Spleen (tissue), 11 donors: ENCODE measurements around the gene NEK9. TPM values are rescaled to one million over a fixed set of nuclear protein-coding genes. Genes with fewer than 3 reads are reported as not detected.

Experiments
- DNase-seq: peaks from one replicate; pipeline ENCODE4 v3.0.0-alpha.2; 2020
- H3K27ac ChIP-seq, 8 donors: fragments of 200-600 bp; sonication (generic) in 7 of 8; 1 replicate in 4 of 8; 2 replicates in 4 of 8; pipeline versions ENCODE4 v1.5.0 to v1.8.0; 2016 to 2021; ENCODE audit warnings: inconsistent platforms in 4 of 8, mild to moderate bottlenecking in 4 of 8, moderate library complexity in 1 of 8
- H3K27me3 ChIP-seq, 7 donors: fragments of 200-600 bp; sonication (generic) in 6 of 7; replicated peaks in 1 of 7; 1 replicate in 4 of 7; 2 replicates in 3 of 7; pipeline versions ENCODE4 v1.5.0 to v1.8.0; 2016 to 2021; ENCODE audit warnings: inconsistent platforms in 3 of 7, mild to moderate bottlenecking in 1 of 7
- H3K36me3 ChIP-seq, 6 donors: fragments of 200-600 bp; sonication (generic) in 5 of 6; 1 replicate in 4 of 6; 2 replicates in 2 of 6; pipeline versions ENCODE4 v1.5.0 to v1.8.0; 2016 to 2021; ENCODE audit warnings: inconsistent platforms in 2 of 6
- H3K4me1 ChIP-seq, 6 donors: fragments of 200-600 bp; sonication (generic) in 5 of 6; 1 replicate in 3 of 6; 2 replicates in 3 of 6; pipeline versions ENCODE4 v1.5.0 to v1.8.0; 2016 to 2021; ENCODE audit warnings: inconsistent platforms in 3 of 6
- H3K4me3 ChIP-seq, 8 donors: fragments of 200-600 bp; sonication (generic) in 7 of 8; 1 replicate in 4 of 8; 2 replicates in 4 of 8; pipeline versions ENCODE4 v1.5.0 to v1.8.0; 2016 to 2021; ENCODE audit warnings: inconsistent platforms in 4 of 8, mild to moderate bottlenecking in 4 of 8, moderate library complexity in 2 of 8
- H3K9me3 ChIP-seq, 8 donors: fragments of 200-600 bp; sonication (generic) in 7 of 8; 1 replicate in 4 of 8; 2 replicates in 4 of 8; pipeline versions ENCODE4 v1.5.0 to v1.8.0; 2016 to 2021; ENCODE audit warnings: inconsistent platforms in 4 of 8
- CTCF ChIP-seq, 11 experiments: fragments of 200-600 bp in 7 of 11; fragments of 450-650 bp in 4 of 11; sonication (generic) in 4 of 11; IDR thresholded peaks in 8 of 11; conservative IDR thresholded peaks in 3 of 11; 1 replicate in 7 of 11; 2 replicates in 4 of 11; pipeline versions ENCODE4 v1.4.0 to v1.8.0; 2016 to 2021; ENCODE audit warnings: antibody characterized with exemption in 11 of 11, inconsistent platforms in 4 of 11, mild to moderate bottlenecking in 1 of 11
- POLR2A ChIP-seq, 3 donors: fragments of 450-650 bp; IDR thresholded peaks; one replicate each; pipeline ENCODE4 v1.5.1; 2017; ENCODE audit warnings: antibody characterized with exemption in 3 of 3, mild to moderate bottlenecking in 1 of 3
- POLR2AphosphoS5 ChIP-seq, 3 donors: sonication (generic); formaldehyde crosslinking; IDR thresholded peaks; one replicate each; pipeline ENCODE4 v1.5.1; 2017; ENCODE audit warnings: antibody characterized with exemption in 3 of 3
- WGBS, 5 donors: extraction: QIAGEN DNeasy Blood & Tissue Kit in 3 of 5; methylation state at CpG; one replicate each; pipeline versions ENCODE4 v1.1.5 to v1.1.7; 2013 to 2018; 5-methylcytosine and 5-hydroxymethylcytosine counted together
- intact Hi-C: fragments of 100-400 bp; cut with DNase I; formaldehyde crosslinking; loops from one replicate; pipeline ENCODE4 v1.15.0; 2023; ENCODE audit warnings: low total_unique reads
- polyA plus RNA-seq, 3 donors: library from polyadenylated mRNA; stranded (reverse); fragments of 200-250 nt; gene quantifications; one replicate each; pipeline ENCODE4 v1.2.1, GENCODE V29; 2013
- total RNA-seq, 7 donors: library from RNA; depleted of rRNA in 3 of 7; stranded (reverse); fragments of >200 nt in 3 of 7; fragmentation: NEBNext Ultra II Directional in 4 of 7; extraction: Animal tissue kit (Norgen Biotek cat#: 25700) in 4 of 7; gene quantifications; one replicate each; pipeline versions ENCODE4 v1.1.0 to v1.2.1, GENCODE V29; 2016 to 2021
- donor health status: healthy with polysubstance abuse.
- donor health status: DM: no; HTN: no; CAD: no; lungs with moderate emphysema.
- donor health status: DM: no; HTN: no; CAD: no.
- donor health status: Bipolar disorder and iron deficiency.
- donor health status: healthy.
- donor health status: DM: no; HTN: no; CAD: no.
- donor health status: DM: yes; HTN: yes; CAD: no.

Gene NEK9
- total and polyA plus RNA-seq, 10 donors = 31.7 to 102 (median 72.0) TPM

GRCh38 chr14:75090353-75090752, 36.5 kb downstream of the NEK9 start:
- Histone ChIP-seq H3K27ac (no peak overlapping the region), H3K27me3 (no peaks in the 10 kb centered on the region), H3K4me1 (no peaks in the 10 kb centered on the region), H3K36me3 (peaks cover 0 to 100% (median 88%) of the 10 kb centered on the region in 6 donors), H3K9me3 (no peaks in the 10 kb centered on the region), H3K4me3 (no peak overlapping the region)
- DNase-seq = no peak
- 92 to 96% (median 94%) methylated on average over 3 of the region's 3 CpGs for WGBS, 5 donors
- no peak for TF ChIP-seq POLR2AphosphoS5 (IDR thresholded peaks at IDR 0.05)
- TF ChIP-seq POLR2A (IDR thresholded peaks at IDR 0.05) = no peak
- TF ChIP-seq CTCF (IDR thresholded peaks at IDR 0.05 in 8 of 11, conservative IDR thresholded peaks at IDR 0.05 in 3 of 11) = no peak
- intact Hi-C loops = no loop called here

DNA sequence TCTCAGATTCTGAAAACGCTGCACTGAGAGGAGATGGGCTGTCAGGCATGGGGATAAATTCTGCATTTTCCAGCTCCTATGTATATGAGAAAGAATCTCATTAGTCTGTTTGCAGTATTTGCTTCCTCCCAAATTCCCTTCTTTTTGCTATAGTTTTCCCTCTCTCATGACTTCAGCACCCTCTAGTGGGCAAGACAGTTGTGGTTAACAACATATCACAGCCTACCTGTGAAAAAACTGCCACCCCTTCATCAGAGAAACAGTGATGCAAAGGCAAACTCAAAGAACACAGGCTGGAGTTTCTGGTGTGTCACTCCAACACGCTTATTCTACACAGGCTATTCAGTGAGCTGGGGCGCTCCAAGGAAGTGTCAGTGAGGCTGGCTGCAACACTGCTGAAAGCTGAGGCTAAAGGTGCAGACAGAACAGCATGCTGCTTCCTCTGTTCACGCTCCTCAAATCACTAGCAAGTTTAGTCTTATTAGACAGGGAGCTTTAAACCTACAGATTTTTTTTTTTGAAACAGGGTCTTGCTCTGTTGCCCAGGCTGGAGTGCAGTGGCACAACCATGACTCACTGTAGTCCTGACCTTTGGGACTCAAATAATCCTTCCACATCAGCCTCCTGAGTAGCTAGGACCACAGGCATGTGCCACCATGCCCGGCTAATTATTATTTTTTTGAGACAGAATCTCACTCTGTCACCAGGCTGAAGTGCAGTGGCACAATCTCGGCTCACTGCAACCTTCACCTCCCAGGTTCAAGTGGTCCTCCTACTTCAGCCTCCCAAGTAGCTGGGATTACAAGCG, 38.1 kb downstream of the NEK9 start:
- no peak for DNase-seq
- TF ChIP-seq CTCF (IDR thresholded peaks at IDR 0.05 in 8 of 11, conservative IDR thresholded peaks at IDR 0.05 in 3 of 11) = peak in 10 of 11 experiments; percentile 25 to 82 (median 64)
- no peak for TF ChIP-seq POLR2AphosphoS5 (IDR thresholded peaks at IDR 0.05)
- no peak for TF ChIP-seq POLR2A (IDR thresholded peaks at IDR 0.05)
- Histone ChIP-seq H3K4me3 (no peak overlapping the region), H3K27me3 (no peaks in the 10 kb centered on the region), H3K36me3 (peaks cover 0 to 100% (median 88%) of the 10 kb centered on the region in 6 donors), H3K4me1 (no peaks in the 10 kb centered on the region), H3K9me3 (no peaks in the 10 kb centered on the region), H3K27ac (no peak overlapping the region)
- WGBS, 5 donors = 76 to 83% (median 83%) methylated on average over 7 of the region's 7 CpGs
- intact Hi-C loops = loop anchor here (10.0 kb wide), 2 partner anchors 144 to 224 kb away; no protein-coding TSS in a partner anchor

GRCh38 chr14:75088153-75088552, 38.7 kb downstream of the NEK9 start:
- peaks cover 0 to 100% (median 89%) of the 10 kb centered on the region in 6 donors for H3K36me3 ChIP-seq
- no peak overlapping the region for H3K27ac ChIP-seq
- TF ChIP-seq POLR2A (IDR thresholded peaks at IDR 0.05) (no peak), POLR2AphosphoS5 (IDR thresholded peaks at IDR 0.05) (no peak), CTCF (IDR thresholded peaks at IDR 0.05 in 8 of 11, conservative IDR thresholded peaks at IDR 0.05 in 3 of 11) (no peak)
- no peaks in the 10 kb centered on the region for H3K9me3 ChIP-seq
- no peaks in the 10 kb centered on the region for H3K4me1 ChIP-seq
- no peaks in the 10 kb centered on the region for H3K27me3 ChIP-seq
- no peak overlapping the region for H3K4me3 ChIP-seq
- whole genome bisulfite sequencing, 5 donors = 87 to 97% (median 97%) methylated on average over 2 of the region's 2 CpGs
- no peak for DNase-seq
- intact Hi-C loops = loop anchor here (10.0 kb wide), 2 partner anchors 143 to 223 kb away; no protein-coding TSS in a partner anchor

- DNase-seq = no peak
- H3K4me3 ChIP-seq = no peak overlapping the region
- H3K4me1 ChIP-seq = no peaks in the 10 kb centered on the region
- intact Hi-C loops = loop anchor here (10.0 kb wide), 2 partner anchors 140 to 220 kb away; no protein-coding TSS in a partner anchor
- H3K9me3 ChIP-seq = no peaks in the 10 kb centered on the region
- H3K27me3 ChIP-seq = no peaks in the 10 kb centered on the region
- WGBS, 5 donors = 83 to 96% (median 85%) methylated on average over 5 of the region's 5 CpGs
- no peak overlapping the region for H3K27ac ChIP-seq
- TF ChIP-seq CTCF (IDR thresholded peaks at IDR 0.05 in 8 of 11, conservative IDR thresholded peaks at IDR 0.05 in 3 of 11) (no peak), POLR2AphosphoS5 (IDR thresholded peaks at IDR 0.05) (no peak), POLR2A (IDR thresholded peaks at IDR 0.05) (no peak)
- H3K36me3 ChIP-seq = peaks cover 0 to 90% (median 72%) of the 10 kb centered on the region in 6 donors
Observed at GRCh38 chr14:75084513-75084912, 42.3 kb downstream of the NEK9 start.
